GM18867 (cell line): Measurements from ENCODE around the gene PTPRN2.
"Not testable (repeated sequence)": the region's sequence is repeated elsewhere in the genome, so short reads cannot be mapped to it uniquely, and the experiment has no call there.

Experiments
- ATAC-seq: cut with Tn5 transposase; IDR thresholded peaks from one replicate; pipeline ENCODE4 v1.9.1; 2021; ENCODE audit warnings: mild to moderate bottlenecking, moderate library complexity; ENCODE audit not compliant: unreplicated experiment

Gene PTPRN2

DNA sequence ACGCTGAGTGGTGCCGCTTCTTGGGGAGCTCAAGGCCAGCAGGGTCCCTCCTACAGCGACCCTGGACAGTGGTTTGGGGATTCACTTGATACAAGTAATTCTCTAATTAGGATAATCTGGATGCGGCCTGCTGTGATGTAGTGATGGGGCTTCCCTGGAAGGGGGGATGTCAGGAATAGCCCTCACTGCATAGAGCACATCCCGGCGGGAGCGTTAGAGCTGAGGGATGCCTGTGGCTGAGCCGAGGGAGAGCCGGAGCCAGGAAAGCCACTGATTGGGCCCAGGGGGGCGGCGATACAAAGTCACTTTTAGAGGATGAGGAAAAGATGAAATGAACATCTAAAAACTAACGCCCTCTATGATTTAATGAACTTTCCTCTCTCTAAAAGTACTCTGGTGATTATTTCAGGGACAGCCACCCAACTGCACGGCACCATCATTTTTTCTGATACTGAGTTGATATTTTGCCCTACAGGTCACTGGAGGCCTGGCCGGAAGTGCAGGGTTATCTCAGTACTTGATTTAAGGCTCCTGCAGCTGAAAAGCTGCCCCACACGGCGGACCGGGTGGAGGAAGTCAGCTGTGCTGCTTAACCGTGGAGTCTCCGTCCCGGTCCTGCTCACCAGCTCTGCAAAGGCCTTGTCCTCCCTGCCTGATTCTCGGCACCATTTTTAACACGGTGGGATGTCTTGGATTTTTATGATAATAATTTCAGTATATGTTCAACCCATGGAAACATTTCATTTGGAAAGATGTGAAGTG lies 732.0 kb downstream of the PTPRN2 start:
- ATAC-seq, result no peak

DNA sequence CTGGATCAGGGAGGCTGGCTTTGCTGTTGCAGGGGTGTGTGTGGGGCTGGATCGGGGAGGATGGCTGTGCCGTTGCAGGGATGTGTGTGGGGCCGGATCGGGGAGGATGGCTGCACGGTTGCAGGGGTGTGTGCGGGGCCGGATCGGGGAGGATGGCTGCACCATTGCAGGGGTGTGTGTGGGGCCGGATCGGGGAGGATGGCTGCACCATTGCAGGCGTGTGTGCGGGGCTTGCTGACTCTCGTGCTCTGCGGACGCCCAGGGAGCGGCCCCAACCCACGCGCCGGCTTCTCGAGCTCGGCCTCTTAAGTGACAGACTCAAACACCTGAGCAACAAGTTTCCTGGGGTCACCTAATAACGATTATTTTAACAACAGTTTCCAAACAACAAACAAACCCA lies 732.6 kb downstream of the PTPRN2 start:
- no peak for ATAC-seq

DNA sequence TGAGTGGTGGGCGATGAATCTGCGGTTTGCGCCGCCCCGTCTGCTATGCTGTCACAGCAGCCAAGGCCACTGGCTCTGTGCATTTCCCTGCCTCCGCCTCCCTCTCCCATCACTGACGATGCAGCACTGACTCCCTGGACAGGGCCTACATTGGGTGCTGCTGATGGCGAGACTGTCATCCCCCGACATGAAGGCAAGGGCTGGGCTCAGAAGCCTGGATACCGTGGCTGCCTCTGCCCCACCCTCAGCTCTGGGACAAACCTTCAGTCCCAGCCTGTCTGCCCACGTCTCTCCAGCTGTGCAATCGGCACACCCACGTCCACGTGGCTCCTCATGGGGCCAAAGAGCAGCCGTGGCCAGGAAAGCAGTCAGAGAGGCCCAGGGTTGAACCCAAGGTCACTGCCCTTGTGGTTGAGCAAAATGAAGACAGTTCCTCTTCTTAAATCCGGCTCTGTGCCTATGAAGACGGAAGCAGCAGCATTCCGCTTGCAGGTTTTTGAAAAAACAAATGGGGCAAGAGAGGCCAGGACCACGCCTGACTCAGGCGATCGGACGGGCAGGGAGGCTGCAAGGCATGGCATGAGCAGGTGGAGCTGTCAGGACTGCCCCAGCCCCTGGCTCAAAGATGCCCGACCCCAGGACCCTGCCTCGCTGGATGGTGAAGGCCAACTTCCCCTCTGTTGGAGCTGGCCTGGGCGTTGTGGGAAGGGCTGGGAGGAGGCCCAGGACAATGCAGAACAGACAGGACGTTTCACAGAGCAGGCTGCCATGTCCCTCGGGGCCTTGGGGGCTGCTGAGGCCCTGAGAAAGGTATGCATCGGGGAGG lies 733.3 kb downstream of the PTPRN2 start:
- ATAC-seq, result no peak

DNA sequence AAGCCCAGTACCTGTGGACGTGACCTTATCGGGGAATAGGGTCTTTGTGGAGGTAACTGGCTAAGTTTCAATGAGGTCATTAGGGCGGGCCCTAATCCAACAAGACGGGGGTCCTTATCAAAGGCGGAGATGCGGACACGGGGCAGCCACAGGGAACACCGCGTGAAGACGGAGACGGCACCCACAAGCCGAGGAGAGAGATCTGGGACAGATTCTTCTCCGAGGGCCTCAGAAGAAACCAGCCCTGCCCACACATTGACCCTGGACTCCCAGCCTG lies 733.9 kb downstream of the PTPRN2 start:
- ATAC-seq, result no peak

DNA sequence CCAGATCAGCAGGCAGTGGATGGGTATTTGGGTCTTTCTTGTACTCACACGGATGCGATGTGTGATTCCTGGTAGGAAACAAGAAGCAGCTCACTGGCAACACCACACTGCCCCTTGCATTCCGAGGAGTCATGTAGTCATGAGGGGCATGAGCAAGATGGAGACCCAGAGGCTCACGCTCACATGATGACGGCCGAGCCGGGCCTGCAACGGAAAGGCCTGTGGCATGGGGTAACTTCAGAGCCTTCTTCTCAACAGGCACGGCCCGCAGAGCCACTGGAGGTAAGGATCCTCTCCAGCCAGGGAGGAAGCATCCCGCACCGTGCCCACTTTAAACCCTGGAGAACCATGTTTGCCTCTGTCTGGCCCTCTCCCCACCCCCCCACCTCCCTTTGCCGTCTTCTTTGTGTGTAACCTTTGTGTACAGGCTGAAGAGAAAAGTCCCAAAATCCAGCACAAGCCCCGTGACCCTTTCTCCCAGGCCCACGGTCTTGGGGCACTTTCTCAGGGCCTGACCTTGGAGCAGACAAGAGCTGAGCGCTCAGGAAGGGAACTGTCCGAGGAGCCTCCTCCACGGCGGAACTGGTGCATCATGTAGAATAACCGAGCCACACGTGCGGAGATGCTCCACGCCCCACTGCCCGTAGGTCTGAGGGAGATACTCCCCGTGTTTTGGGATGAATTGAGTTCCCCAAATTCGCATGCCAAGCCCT lies 734.4 kb downstream of the PTPRN2 start:
- ATAC-seq, result no peak

DNA sequence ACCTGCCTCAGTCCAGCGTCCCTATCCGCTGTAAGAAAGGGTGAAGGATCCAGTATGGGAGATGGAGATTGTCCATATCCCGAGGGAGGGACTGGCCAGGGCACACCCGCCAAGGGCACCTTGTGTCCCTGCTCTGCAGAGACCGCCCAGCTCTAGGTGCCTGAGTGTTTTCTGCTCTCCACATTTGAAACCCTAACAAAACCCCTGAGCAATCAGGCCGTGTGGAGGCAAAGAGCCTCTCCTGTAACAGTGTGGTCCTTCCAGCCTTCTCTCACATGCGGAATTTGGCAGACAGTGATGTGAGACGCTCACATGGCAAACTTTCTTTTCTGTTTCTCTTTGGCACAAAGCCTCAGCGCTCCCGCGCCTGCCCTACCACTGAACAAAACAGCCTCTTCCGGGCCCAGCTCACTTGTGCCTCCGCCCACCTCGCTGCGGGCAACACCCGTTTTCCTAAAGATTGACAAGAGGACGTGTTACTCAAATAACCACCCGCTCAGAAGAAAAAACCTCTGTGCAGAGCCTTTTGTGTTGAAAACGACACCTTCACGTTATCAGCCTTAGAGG lies 736.0 kb downstream of the PTPRN2 start:
- no peak for ATAC-seq

DNA sequence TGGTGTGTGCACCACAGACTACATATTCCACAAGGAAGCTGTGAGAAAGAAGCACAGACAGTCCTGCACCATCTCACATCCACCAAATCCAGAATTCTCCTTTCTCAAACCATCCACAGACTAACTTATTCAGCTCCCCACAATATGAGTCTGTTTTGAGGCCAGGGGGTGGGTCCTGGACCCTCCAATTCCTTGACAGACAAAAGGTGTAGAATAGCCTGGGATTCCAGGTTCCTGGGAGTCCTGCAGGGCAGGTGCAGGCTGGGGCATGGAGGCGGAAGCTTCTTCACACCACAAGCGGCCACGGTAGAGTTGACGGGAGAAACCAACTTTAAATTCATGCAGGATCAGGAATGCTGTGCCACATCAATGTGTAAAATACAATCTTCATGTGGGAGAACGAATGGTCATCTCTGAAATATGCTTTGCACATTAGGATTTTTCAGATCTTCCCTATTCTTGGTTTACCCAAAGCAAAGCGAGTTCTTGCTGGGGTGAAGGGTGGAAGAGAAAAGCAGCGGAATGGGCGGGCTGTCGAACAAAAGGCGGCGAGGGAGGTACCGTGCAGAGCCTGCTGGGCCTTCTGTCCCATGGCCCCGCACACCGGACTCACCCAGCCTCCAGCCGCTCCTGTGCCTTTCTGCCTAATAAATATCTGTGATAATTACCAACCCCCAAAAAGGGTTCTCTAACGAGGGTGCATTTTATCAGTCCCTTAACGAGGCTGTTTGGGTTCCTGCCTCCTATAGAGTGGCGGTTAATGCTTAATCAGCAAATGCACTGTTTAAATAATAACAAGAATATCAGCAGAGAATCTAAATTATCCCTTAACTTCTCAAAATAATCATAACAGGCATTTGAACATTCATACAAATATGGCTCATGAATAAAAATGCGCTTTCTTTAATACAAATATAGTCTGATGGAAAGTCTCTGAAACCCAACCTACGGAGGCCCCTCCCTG lies 736.9 kb downstream of the PTPRN2 start:
- no peak for ATAC-seq

DNA sequence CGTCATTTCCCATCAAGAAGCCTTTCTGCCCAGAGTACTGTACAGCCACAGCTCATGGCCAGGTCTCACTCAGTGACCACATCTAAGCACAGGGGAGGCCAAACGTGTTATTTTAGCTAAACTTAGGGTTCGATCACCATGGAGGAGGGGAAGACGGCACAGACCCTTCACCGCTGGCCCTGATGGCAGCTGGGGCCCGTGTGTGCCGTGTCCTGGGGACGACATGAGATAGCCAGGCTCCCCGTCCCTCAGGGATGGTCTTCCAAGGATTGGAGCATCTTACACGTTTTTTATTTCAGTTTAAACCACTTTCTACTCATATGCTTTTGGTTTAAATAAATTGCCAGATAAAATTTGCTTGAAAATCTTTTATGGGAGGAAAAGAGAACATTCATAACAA lies 737.9 kb downstream of the PTPRN2 start:
- no peak for ATAC-seq

DNA sequence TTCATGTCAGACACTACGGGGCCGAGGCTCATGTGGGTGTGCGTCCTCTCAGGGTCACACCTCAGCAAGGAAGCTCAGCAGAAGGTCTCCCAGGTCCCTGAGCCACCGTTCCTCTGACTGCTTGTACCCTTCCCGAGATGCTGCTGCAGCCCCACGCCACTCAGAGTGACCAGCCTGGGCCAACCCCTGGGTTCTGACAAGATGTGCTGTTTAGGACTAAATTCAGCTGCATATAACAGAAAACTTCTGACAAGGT lies 738.4 kb downstream of the PTPRN2 start:
- ATAC-seq, result no peak

DNA sequence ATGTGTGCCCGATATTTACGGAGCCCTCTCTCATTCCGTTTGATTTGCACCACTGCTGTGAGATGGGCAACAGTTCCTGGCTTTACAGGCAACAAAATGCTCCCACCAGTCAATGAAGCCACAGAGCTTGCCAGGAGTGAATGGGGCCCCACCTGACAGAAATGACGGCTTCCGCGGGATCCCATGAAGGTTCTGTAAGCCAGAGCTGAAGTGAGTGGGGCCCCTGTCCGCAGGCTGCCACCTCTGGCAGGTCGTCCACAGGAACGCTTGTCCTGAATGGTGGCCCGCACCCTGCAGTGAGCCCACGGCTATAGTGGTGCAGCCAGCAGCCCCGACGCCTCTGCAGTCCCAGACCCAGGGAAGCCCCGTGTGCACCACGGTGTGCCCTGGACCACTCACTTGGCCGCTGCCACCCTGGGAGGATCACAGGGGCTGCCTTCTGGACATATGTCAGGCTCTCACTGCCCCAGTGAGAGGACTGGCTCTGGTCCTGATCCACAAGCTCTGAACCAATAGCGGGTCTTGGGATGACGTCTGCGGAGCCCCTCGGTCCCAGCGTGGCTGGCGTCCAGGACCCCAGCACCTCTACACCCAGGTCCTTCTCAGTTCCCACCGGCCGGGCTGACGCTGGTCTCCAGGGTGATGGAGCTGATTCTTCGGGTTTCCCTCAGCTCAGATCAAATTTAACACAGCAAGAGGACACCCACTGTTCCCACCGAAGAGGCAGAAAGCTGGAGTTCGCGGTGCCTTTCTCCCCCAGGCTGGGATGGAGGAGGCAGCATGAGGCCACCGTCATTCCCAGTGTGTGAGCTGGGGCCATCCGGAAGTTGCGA lies 738.9 kb downstream of the PTPRN2 start:
- ATAC-seq, result no peak

DNA sequence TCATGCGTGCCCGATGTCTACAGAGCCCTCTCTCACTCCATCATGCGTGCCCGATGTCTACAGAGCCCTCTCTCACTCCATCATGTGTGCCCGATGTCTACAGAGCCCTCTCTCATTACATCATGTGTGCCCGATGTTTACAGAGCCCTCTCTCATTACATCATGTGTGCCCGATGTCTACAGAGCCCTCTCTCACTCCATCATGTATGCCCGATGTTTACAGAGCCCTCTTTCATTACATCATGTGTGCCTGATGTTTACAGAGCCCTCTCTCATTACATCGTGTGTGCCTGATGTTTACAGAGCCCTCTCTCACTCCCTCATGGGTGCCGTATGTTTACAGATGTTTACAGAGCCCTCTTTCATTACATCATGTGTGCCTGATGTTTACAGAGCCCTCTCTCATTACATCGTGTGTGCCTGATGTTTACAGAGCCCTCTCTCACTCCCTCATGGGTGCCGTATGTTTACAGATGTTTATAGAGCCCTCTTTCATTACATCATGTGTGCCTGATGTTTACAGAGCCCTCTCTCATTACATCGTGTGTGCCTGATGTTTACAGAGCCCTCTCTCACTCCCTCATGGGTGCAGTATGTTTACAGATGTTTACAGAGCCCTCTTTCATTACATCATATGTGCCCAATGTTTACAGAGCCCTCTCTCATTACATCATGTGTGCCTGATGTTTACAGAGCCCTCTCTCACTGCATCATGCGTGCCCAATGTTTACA lies 739.7 kb downstream of the PTPRN2 start:
- not testable (repeated sequence) for ATAC-seq

DNA sequence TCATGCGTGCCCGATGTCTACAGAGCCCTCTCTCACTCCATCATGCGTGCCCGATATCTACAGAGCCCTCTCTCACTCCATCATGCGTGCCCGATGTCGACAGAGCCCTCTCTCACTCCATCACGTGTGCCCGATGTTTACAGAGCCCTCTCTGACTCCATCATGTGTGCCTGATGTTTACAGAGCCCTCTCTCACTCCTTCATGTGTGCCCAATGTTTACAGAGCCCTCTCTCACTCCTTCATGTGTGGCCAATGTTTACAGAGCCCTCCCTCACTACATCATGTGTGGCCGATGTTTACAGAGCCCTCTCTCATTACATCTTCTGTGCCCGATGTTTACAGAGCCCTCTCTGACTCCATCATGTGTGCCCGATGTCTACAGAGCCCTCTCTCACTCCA lies 740.9 kb downstream of the PTPRN2 start:
- not testable (repeated sequence) for ATAC-seq

DNA sequence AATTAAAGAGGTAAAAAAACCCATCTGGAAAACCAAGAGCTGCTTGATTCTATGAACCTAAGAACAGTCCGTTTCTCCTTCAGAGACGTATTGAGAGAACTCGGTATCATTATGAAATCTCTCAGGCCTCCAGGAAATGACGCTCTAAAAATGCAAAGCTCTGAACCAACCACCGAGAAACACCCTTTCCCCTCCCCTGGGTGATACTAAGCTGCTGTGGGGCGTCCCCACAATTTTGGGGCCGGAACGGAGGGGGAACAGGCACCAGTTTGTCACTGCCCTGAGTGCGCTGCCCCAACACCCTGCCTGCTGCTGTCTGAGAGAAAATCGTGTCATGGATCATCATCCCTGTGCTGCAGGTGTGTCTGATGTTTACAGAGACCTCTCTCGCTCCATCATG lies 741.4 kb downstream of the PTPRN2 start:
- no peak for ATAC-seq

DNA sequence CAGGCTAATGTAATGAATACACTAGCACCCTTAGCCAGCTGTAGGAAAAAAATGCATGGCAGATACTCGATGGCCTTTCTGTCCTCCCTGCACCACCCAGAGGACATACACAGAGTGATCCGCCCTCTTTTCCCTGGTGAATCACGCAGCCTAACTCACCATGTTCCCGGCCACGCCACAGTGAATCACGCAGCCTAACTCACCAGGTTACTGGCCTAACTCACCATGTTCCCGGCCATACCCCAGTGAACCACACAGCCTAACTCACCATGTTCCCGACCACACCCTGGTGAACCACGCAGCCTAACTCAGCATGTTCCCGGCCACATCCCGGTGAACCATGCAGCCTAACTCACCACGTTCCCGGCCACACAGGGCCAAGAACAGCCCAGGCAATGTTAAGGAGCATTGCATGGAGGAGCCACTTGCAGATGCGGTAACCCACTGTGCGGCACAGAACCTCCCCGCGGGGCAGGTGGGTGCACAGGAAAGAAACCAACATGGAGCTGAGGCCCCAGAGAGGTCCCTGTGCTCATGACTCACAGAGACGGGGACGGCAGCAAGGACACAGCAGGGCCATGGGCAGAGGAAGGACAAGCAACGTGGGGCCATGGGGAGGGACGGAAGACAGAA lies 742.3 kb downstream of the PTPRN2 start:
- no peak for ATAC-seq

DNA sequence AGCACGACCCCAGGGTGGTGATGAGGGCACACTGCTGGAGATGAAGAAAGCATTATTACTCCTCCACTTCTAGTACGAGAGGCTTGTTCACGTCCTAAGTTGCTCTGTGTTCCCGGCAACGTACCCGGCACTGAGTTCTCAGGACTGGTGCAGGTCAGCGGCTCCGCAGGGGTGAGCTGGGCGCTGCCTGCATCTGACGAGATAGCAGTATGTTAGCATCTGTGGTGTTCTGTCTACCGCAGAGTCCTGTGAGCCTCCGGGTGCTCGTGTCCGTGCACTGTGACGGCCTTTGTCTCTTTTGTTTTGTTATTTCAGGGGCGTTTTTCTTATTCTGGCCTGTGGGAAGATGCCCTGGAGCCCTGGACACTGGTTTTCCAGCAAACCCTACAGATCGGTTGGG lies 743.0 kb downstream of the PTPRN2 start:
- no peak for ATAC-seq

DNA sequence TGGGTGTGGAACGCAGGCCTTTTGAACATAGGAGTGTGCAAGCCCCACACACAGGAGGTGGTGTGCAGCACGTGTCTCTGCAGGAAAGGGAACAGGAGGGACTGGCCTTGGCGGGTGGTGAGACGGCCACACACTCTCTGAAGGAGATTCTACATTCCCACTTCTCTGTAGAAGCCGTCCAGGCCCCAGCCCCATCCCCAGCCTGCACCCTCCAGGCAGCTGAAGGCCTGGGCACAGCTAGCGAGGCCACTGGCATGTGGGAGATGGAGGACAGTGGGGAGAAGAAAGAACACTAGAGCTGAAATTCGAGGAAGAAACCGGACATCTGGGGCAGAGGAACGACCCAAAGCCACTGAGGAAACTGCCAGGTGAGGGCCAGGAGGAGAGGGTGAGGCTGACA lies 743.5 kb downstream of the PTPRN2 start:
- ATAC-seq, result no peak

DNA sequence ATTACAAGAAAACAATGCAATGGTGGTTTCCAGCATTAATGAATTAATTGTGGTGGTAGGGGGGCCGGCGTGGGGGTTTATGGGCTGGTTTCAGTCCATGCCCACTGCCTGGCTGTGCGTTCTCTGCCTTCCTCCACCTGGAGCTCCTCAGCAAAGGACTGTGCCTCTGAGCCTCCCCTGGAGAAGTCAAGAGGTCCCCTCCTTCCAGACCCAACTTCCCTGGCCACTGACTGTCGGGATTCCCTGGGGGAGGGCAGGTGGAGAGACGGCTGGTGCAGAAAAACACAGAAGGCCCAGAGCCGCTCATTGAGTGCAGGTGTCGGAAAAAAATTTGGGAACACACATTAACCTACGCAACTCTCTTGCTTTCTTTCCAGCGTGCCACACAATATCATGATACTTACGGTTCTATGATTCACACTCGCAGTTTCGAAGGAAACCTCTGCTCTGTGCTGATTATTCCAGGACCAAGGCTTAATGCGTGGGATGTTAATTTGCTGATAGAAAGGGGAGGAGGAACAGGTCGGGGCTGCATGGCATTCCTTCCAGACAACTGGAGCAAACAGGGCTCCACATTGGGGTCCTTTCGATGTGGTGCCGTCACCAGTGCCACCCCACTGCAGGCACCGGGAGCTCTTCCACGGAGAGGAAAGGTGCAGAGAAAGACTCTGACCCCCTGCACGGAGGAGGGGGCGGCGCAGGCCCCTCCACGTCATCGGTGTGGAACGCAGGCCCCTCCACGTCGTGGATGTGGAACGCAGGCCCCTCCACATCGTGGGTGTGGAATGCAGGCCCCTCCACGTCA lies 744.1 kb downstream of the PTPRN2 start:
- no peak for ATAC-seq

DNA sequence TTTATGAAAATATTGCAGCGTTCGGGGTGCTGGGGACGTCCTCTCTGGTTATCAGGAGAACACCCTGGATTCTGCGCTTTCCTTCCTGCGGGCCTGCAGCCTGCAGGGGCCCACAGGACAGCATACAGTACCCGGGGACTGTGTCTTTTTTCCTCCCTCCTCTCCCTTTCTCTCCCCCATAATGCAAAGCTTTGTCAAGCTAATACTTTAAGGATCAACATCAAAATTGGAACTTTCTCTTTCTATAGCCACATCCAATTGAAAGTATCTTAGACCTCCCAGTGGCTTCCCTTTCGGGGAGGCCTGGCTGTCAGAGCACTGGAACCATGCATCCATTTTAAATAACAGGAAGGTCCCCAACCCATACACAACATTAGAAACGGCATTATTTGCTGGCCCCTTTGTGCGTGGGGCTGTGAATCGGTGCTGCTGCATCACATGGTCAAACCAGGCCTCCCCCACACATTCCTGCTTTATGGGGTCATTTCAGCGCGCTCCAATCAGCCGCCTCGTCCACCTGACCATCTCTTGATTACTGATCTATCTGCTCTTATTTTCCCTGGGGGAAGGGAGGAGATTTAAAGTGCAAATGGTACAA lies 745.8 kb downstream of the PTPRN2 start:
- ATAC-seq, result no peak
